Choroid plexus epithelial cell (primary cell): ENCODE results near the gene NSUN3.
"Not testable (repeated sequence)": the region's sequence is repeated elsewhere in the genome, so short reads cannot be mapped to it uniquely, and the experiment has no call there.

ENCODE experiments used
- DNase-seq: peaks from one replicate; pipeline ENCODE4 v3.0.0-alpha.2; 2010; ENCODE audit warnings: low read depth
- H3K4me3 ChIP-seq: 2 replicates; pipeline ENCODE4 v1.5.1; 2011; ENCODE audit warnings: low read depth, mild to moderate bottlenecking, control low read depth, low read length, moderate library complexity
- CTCF ChIP-seq: conservative IDR thresholded peaks from 2 replicates; pipeline ENCODE4 v1.5.1; 2011; ENCODE audit warnings: low read depth, mild to moderate bottlenecking, control low read depth, inconsistent platforms, low read length, moderate library complexity

The NSUN3 gene

GRCh38 chr3:94028093-94028837 is 34.6 kb upstream of the NSUN3 start, which contains the start of gene STX19:
STX19 (minus strand) TSS chr3:94028597; CDS start chr3:94015269, 13,328 bp downstream.
- TF ChIP-seq CTCF, result no peak
- H3K4me3 ChIP-seq, result no peak within 1 kb of the TSS
- no peak for DNase-seq

- DNase-seq, result peak; percentile 70
- peak; percentile 64 for TF ChIP-seq CTCF
- H3K4me3 ChIP-seq, result no peak overlapping the region
Measured at GRCh38 chr3:94036909-94037507, 25.9 kb upstream of the NSUN3 start.

GRCh38 chr3:94043285-94043684 is 19.6 kb upstream of the NSUN3 start:
- H3K4me3 ChIP-seq, result no peak overlapping the region
- no peak for DNase-seq
- no peak for TF ChIP-seq CTCF

GRCh38 chr3:94044100-94044936 is 18.5 kb upstream of the NSUN3 start:
- DNase-seq, H3K4me3 ChIP-seq: not testable (repeated sequence)

GRCh38 chr3:94046533-94046932 is 16.3 kb upstream of the NSUN3 start:
- no peak overlapping the region for H3K4me3 ChIP-seq
- no peak for DNase-seq
- no peak for TF ChIP-seq CTCF

GRCh38 chr3:94049267-94049666 is 13.6 kb upstream of the NSUN3 start:
- H3K4me3 ChIP-seq, result no peak overlapping the region
- DNase-seq, result no peak
- TF ChIP-seq CTCF, result no peak

- no peak for DNase-seq
- H3K4me3 ChIP-seq, result no peak overlapping the region
- TF ChIP-seq CTCF, result no peak
Measured at GRCh38 chr3:94050546-94050945, 12.3 kb upstream of the NSUN3 start.
